ENCODE results near the gene AGPAT3.

DNA sequence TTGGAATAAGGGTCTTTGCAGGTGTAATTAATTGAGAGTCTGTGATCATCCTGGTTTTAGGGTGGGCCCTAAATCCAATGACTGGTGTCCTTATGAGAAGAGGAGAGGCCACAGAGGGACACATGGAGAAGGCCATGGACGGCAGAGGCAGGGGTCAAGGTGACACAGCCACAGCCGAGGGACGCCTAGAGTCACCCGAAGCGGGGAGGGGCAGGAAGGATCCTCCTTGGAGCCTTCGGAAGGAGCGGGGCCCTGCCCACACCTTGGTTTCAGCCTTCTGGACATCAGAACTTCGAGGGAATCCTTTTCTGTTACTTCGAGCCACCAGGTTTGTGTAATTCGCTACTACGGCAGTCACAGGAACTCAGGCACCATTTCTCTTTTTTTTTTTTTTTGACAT lies 44.6 kb upstream of the AGPAT3 start:
- TF ChIP-seq, protein P1, sequence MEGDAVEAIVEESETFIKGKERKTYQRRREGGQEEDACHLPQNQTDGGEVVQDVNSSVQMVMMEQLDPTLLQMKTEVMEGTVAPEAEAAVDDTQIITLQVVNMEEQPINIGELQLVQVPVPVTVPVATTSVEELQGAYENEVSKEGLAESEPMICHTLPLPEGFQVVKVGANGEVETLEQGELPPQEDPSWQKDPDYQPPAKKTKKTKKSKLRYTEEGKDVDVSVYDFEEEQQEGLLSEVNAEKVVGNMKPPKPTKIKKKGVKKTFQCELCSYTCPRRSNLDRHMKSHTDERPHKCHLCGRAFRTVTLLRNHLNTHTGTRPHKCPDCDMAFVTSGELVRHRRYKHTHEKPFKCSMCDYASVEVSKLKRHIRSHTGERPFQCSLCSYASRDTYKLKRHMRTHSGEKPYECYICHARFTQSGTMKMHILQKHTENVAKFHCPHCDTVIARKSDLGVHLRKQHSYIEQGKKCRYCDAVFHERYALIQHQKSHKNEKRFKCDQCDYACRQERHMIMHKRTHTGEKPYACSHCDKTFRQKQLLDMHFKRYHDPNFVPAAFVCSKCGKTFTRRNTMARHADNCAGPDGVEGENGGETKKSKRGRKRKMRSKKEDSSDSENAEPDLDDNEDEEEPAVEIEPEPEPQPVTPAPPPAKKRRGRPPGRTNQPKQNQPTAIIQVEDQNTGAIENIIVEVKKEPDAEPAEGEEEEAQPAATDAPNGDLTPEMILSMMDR (IDR thresholded peaks at IDR 0.05) = no peak
- TF ChIP-seq ZFX (IDR thresholded peaks at IDR 0.05; ENCODE audit: borderline replicate concordance) = no peak
